GM18511 (cell line): ENCODE results near the gene RGS12.

Experiments used
- ATAC-seq: cut with Tn5 transposase; IDR thresholded peaks from one replicate; pipeline ENCODE4 v1.9.1; 2021; ENCODE audit warnings: mild to moderate bottlenecking, moderate library complexity; ENCODE audit not compliant: unreplicated experiment

Gene RGS12

GRCh38 chr4:3307891-3308575 lies 15.2 kb downstream of the RGS12 start:
- ATAC-seq: no peak

- no peak for ATAC-seq
Measured at GRCh38 chr4:3308691-3309090, 15.9 kb downstream of the RGS12 start.

- ATAC-seq: no peak
Measured at GRCh38 chr4:3310301-3311094, 17.7 kb downstream of the RGS12 start.

GRCh38 chr4:3311095-3311372 lies 18.2 kb downstream of the RGS12 start:
- ATAC-seq: no peak

- ATAC-seq: no peak
Measured at GRCh38 chr4:3311489-3312171, 18.8 kb downstream of the RGS12 start.

- no peak for ATAC-seq
Measured at GRCh38 chr4:3312362-3312761, 19.5 kb downstream of the RGS12 start.

GRCh38 chr4:3313139-3313538 lies 20.3 kb downstream of the RGS12 start:
- ATAC-seq: no peak

- no peak for ATAC-seq
Measured at GRCh38 chr4:3313556-3314228, 20.9 kb downstream of the RGS12 start.

- ATAC-seq: no peak
Measured at GRCh38 chr4:3314706-3315260, 22.0 kb downstream of the RGS12 start.

- ATAC-seq: no peak
Measured at GRCh38 chr4:3315566-3315965, 22.7 kb downstream of the RGS12 start.

- no peak for ATAC-seq
Measured at GRCh38 chr4:3316146-3316545, 23.3 kb downstream of the RGS12 start.

GRCh38 chr4:3317011-3317655 lies 24.3 kb downstream of the RGS12 start:
- ATAC-seq: no peak

GRCh38 chr4:3317656-3318211 lies 24.9 kb downstream of the RGS12 start:
- ATAC-seq: no peak

GRCh38 chr4:3318561-3319021 lies 25.8 kb downstream of the RGS12 start:
- no peak for ATAC-seq

GRCh38 chr4:3320361-3321023 lies 27.7 kb downstream of the RGS12 start:
- ATAC-seq: no peak

GRCh38 chr4:3321295-3321889 lies 28.6 kb downstream of the RGS12 start:
- ATAC-seq: no peak

- ATAC-seq: no peak
Measured at GRCh38 chr4:3322059-3322550, 29.3 kb downstream of the RGS12 start.

GRCh38 chr4:3323071-3323481 lies 30.3 kb downstream of the RGS12 start:
- no peak for ATAC-seq
